D721Med (cell line): ENCODE results near the gene SPATA21.

Experiments used
- DNase-seq: peaks from one replicate; pipeline ENCODE4 v3.0.0; 2011; ENCODE audit warnings: low spot score; ENCODE audit not compliant: insufficient read length
- FAIRE-seq: peaks from 2 replicates; lab custom pipeline; 2011; peaks lifted over from hg19 to GRCh38; lab: Jason Lieb, UNC
- CTCF ChIP-seq: IDR thresholded peaks from 2 replicates; pipeline ENCODE4 v1.5.1; 2012; ENCODE audit warnings: mild to moderate bottlenecking, control low read depth; ENCODE audit not compliant: insufficient read depth; ENCODE audit errors: missing control alignments

Gene SPATA21

GRCh38 chr1:16430606-16431005, 6.6 kb downstream of the SPATA21 start:
- TF ChIP-seq CTCF: no peak
- FAIRE-seq: no peak

GRCh38 chr1:16425125-16426025, 11.8 kb downstream of the SPATA21 start:
- FAIRE-seq: no peak

More at GRCh38 chr1:16430606-16431005, 6.6 kb downstream of the SPATA21 start:
- no peak for DNase-seq

GRCh38 chr1:16422041-16422440, 15.2 kb downstream of the SPATA21 start:
- DNase-seq (no peak), FAIRE-seq (no peak)
- TF ChIP-seq CTCF: no peak

More at GRCh38 chr1:16425125-16426025, 11.8 kb downstream of the SPATA21 start:
- no peak for DNase-seq
- TF ChIP-seq CTCF: no peak

- DNase-seq (no peak), FAIRE-seq (no peak)
- TF ChIP-seq CTCF: no peak
Observed at GRCh38 chr1:16421201-16421600, 16.0 kb downstream of the SPATA21 start.

- no peak for FAIRE-seq
- no peak for TF ChIP-seq CTCF
- DNase-seq: no peak
Observed at GRCh38 chr1:16420424-16421118, 16.7 kb downstream of the SPATA21 start.

GRCh38 chr1:16418823-16419425, 18.3 kb downstream of the SPATA21 start:
- DNase-seq (no peak), FAIRE-seq (no peak)
- TF ChIP-seq CTCF: no peak

GRCh38 chr1:16413191-16413590, 24.0 kb downstream of the SPATA21 start:
- FAIRE-seq (no peak), DNase-seq (no peak)
- TF ChIP-seq CTCF: no peak
